Measurements from ENCODE around the gene SPHK1.
"Not testable (repeated sequence)": the region's sequence is repeated elsewhere in the genome, so short reads cannot be mapped to it uniquely, and the experiment has no call there.

The SPHK1 gene

GRCh38 chr17:76359375-76359774, 25.0 kb upstream of the SPHK1 start:
- TF ChIP-seq CTCF (conservative IDR thresholded peaks at IDR 0.05; ENCODE audit: low read depth), result no peak
- ChIA-PET POLR2A (ENCODE audit: low non-redundant PET) (no interaction called here), CTCF (interaction anchor here (0.7 kb wide), 1 partner anchor 88 kb away, joined by 3 read pairs; no protein-coding TSS in a partner anchor)
- DNase-seq (ENCODE audit: low spot score), result no peak
- H3K27ac ChIP-seq, result peak overlapping the region; percentile 51

GRCh38 chr17:76359776-76360175, 24.6 kb upstream of the SPHK1 start:
- CTCF ChIA-PET, result interaction anchor here (0.7 kb wide), 1 partner anchor 88 kb away, joined by 3 read pairs; no protein-coding TSS in a partner anchor
- POLR2A ChIA-PET (ENCODE audit: low non-redundant PET); DNase-seq (ENCODE audit: low spot score): not testable (repeated sequence)
- H3K27ac ChIP-seq, result peak overlapping the region; percentile 51

- ChIA-PET CTCF (no interaction called here), POLR2A (ENCODE audit: low non-redundant PET) (no interaction called here)
- TF ChIP-seq CTCF (conservative IDR thresholded peaks at IDR 0.05; ENCODE audit: low read depth), result no peak
Observed at GRCh38 chr17:76360461-76360860, 23.9 kb upstream of the SPHK1 start.

GRCh38 chr17:76363107-76363842, 21.1 kb upstream of the SPHK1 start:
- CTCF ChIA-PET, result interaction anchor here (3.1 to 3.6 kb wide), 2 partner anchors 22 to 34 kb away, joined by 10 to 14 read pairs; no protein-coding TSS in a partner anchor
- DNase-seq (ENCODE audit: low spot score), result no peak
- POLR2A ChIA-PET (ENCODE audit: low non-redundant PET), result no interaction called here
- H3K27ac ChIP-seq, result peak overlapping the region; percentile 94
- no peak for TF ChIP-seq CTCF (conservative IDR thresholded peaks at IDR 0.05; ENCODE audit: low read depth)

More at GRCh38 chr17:76360461-76360860, 23.9 kb upstream of the SPHK1 start:
- H3K27ac ChIP-seq, result peak overlapping the region; percentile 94
- no peak for DNase-seq (ENCODE audit: low spot score)

- ChIA-PET CTCF (interaction anchor here (0.5 to 3.6 kb wide), 12 partner anchors 9 to 144 kb away, joined by 3 to 14 read pairs (median 4); partner anchors contain the start of gene SPHK1), POLR2A (ENCODE audit: low non-redundant PET) (no interaction called here)
- H3K27ac ChIP-seq, result 0 out of 2 replicates have a peak overlapping the region, but pooled peaks have one; percentile 17
- DNase-seq (ENCODE audit: low spot score), result no peak
- TF ChIP-seq CTCF (conservative IDR thresholded peaks at IDR 0.05; ENCODE audit: low read depth), result no peak; the same call in 1 of the 2 replicates
Observed at GRCh38 chr17:76365256-76365903, 19.0 kb upstream of the SPHK1 start.

GRCh38 chr17:76366247-76366646, 18.2 kb upstream of the SPHK1 start:
- ChIA-PET CTCF (interaction anchor here (0.7 to 1.2 kb wide), 6 partner anchors 17 to 32 kb away, joined by 3 to 9 read pairs (median 4); partner anchors contain the start of gene SPHK1), POLR2A (ENCODE audit: low non-redundant PET) (no interaction called here)
- no peak for TF ChIP-seq CTCF (conservative IDR thresholded peaks at IDR 0.05; ENCODE audit: low read depth)

GRCh38 chr17:76367642-76368041, 16.8 kb upstream of the SPHK1 start:
- POLR2A ChIA-PET (ENCODE audit: low non-redundant PET), result no interaction called here

More at GRCh38 chr17:76366247-76366646, 18.2 kb upstream of the SPHK1 start:
- DNase-seq (ENCODE audit: low spot score), result no peak
- no peak overlapping the region for H3K27ac ChIP-seq

More at GRCh38 chr17:76367642-76368041, 16.8 kb upstream of the SPHK1 start:
- no peak for DNase-seq (ENCODE audit: low spot score)
- CTCF ChIA-PET, result no interaction called here
- H3K27ac ChIP-seq, result no peak overlapping the region
- no peak for TF ChIP-seq CTCF (conservative IDR thresholded peaks at IDR 0.05; ENCODE audit: low read depth)

Data from RWPE1 (cell line).